Mammary epithelial cell (primary cell): ENCODE data around the gene XKR7.

Experiments used
- CTCF ChIP-seq, 2 donors: IDR thresholded peaks in 1 of 2; conservative IDR thresholded peaks in 1 of 2; 2 replicates each; pipeline ENCODE4 v1.5.1; 2011 to 2012; ENCODE audit warnings: inconsistent platforms in 2 of 2, low read length in 2 of 2, mild to moderate bottlenecking in 2 of 2, control low read depth in 1 of 2, low read depth in 1 of 2; ENCODE audit not compliant: insufficient read depth in 1 of 2; ENCODE audit errors: extremely low read depth in 1 of 2
- EZH2 ChIP-seq: IDR thresholded peaks from 2 replicates; pipeline ENCODE4 v1.6.1; 2012; ENCODE audit warnings: low read length, inconsistent platforms, borderline replicate concordance

DNA sequence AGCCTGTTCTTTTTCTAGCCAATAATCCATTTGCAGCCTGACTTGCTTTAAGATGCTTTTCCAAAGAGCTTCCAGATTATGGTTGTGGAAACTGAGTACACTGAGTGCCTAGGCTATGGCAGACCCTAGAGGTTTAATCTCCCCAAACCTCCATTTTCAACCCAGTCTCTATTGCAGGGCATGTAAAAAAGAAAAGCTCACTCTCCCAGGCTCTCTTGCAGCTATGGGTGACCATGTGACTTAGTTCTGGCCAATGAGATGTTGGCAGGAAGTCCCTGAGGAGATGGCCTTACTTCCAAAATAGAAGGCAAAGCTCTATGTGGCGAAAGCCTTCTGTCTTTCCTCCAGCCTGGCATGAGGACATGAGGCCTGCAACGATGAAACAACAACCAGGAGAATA is 19.9 kb upstream of the XKR7 start:
- TF ChIP-seq CTCF (conservative IDR thresholded peaks at IDR 0.05 in 1 of 2, IDR thresholded peaks at IDR 0.05 in 1 of 2; ENCODE audit: extremely low read depth in 1 of 2, insufficient read depth in 1 of 2, low read depth in 1 of 2, low read length in 2 of 2) (no peak), EZH2 (no peak)
